ENCODE data around the gene DPP9. TPM values are rescaled to one million over a fixed set of nuclear protein-coding genes. Genes with fewer than 3 reads are reported as not detected.

DPP9 gene
- total and polyA plus RNA-seq, 2 of the 13 experiments (the other 11 are each of a cell fraction or from before 2014, with no cell fraction given), result 8.4 to 25.8 TPM

DNA sequence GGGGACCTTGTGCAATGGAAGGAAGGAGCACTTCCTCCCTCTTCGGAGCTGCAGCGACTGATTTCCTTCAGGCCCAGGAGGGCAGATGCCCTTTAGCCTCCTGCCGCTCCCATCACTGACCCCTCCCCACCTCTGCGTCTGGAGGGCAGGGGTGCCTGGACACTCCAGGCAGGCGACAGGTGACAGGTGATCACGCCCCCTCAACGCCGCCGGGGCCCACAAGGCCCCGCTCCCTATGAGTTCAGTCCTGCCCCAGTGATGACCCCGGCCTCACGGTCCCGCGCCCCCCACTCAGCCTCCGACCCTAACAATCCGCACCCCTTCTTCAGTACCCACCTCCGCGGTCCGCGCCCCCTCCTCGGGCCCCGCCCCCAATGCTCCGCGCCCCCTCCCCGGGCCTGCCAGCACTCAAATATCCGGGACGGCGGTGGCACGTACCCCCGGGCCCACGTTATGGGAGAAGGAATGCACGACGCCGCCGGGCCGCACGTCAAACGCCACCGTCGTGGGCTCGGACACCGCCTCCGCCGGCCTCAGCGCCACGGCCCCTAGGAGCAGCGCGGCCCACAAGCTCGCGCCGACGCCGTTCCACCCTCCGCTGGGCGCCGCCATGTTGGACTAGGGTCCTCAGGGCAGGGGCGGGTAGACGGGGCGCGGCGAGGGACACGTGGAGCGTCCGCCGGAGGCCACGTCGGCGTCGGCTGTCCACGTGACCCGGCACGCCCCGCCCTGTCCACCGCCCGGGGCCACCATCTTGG, 53.7 kb downstream of the DPP9 start, which contains the start of gene MYDGF (continued):
- TF ChIP-seq ARID4A (CRISPR knock-in tag; IDR thresholded peaks at IDR 0.05; ENCODE audit: borderline replicate concordance), result peak; percentile 95
- 0 out of 2 replicates have a peak, but pooled peaks have one; percentile 2 for TF ChIP-seq AHR (CRISPR knock-in tag; IDR thresholded peaks at IDR 0.05)
- TF ChIP-seq ZBTB7A (CRISPR knock-in tag; IDR thresholded peaks at IDR 0.05), result peak; percentile 91
- TF ChIP-seq RAD51 (IDR thresholded peaks at IDR 0.05; ENCODE audit: borderline replicate concordance), result peak; percentile 85
- TF ChIP-seq ZFP62 (CRISPR knock-in tag; IDR thresholded peaks at IDR 0.05), result no peak
- no peak for TF ChIP-seq ZSCAN12 (CRISPR knock-in tag; IDR thresholded peaks at IDR 0.05)
- no peak for TF ChIP-seq BCL6 (CRISPR knock-in tag; IDR thresholded peaks at IDR 0.05)
- TF ChIP-seq ZFP82 (CRISPR knock-in tag; IDR thresholded peaks at IDR 0.05; ENCODE audit: borderline replicate concordance), result no peak
- TF ChIP-seq MYC (CRISPR knock-in tag; IDR thresholded peaks at IDR 0.05; ENCODE audit: borderline replicate concordance), result peak; percentile 91
- TF ChIP-seq ZNF660 (CRISPR knock-in tag; IDR thresholded peaks at IDR 0.05; ENCODE audit: borderline replicate concordance, low read depth), result no peak
- no peak for TF ChIP-seq ZFP36L1 (CRISPR knock-in tag; IDR thresholded peaks at IDR 0.05)
- no peak for TF ChIP-seq JUNB (CRISPR knock-in tag; IDR thresholded peaks at IDR 0.05; ENCODE audit: borderline replicate concordance)
- no peak for TF ChIP-seq NCOA5 (CRISPR knock-in tag; IDR thresholded peaks at IDR 0.05)
- TF ChIP-seq PRDM4 (CRISPR knock-in tag; IDR thresholded peaks at IDR 0.05; ENCODE audit: borderline replicate concordance), result no peak
- TF ChIP-seq, protein P1, sequence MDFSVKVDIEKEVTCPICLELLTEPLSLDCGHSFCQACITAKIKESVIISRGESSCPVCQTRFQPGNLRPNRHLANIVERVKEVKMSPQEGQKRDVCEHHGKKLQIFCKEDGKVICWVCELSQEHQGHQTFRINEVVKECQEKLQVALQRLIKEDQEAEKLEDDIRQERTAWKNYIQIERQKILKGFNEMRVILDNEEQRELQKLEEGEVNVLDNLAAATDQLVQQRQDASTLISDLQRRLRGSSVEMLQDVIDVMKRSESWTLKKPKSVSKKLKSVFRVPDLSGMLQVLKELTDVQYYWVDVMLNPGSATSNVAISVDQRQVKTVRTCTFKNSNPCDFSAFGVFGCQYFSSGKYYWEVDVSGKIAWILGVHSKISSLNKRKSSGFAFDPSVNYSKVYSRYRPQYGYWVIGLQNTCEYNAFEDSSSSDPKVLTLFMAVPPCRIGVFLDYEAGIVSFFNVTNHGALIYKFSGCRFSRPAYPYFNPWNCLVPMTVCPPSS (IDR thresholded peaks at IDR 0.05), result no peak
- TF ChIP-seq MATR3 (CRISPR knock-in tag; IDR thresholded peaks at IDR 0.05), result 0 out of 2 replicates have a peak, but pooled peaks have one; percentile 83
- TF ChIP-seq ZNF577 (CRISPR knock-in tag; IDR thresholded peaks at IDR 0.05; ENCODE audit: borderline replicate concordance, low read depth), result no peak
- TF ChIP-seq JDP2 (CRISPR knock-in tag; IDR thresholded peaks at IDR 0.05; ENCODE audit: borderline replicate concordance), result no peak
- no peak for TF ChIP-seq CHD4 (IDR thresholded peaks at IDR 0.05; ENCODE audit: borderline replicate concordance, low read length)
- TF ChIP-seq ZNF772 (CRISPR knock-in tag; IDR thresholded peaks at IDR 0.05), result no peak
- TF ChIP-seq SIN3A (IDR thresholded peaks at IDR 0.05; ENCODE audit: borderline replicate concordance, low read depth, low read length), result peak; percentile 10; the same call in 1 of the 2 replicates
- TF ChIP-seq FOXM1 (CRISPR knock-in tag; IDR thresholded peaks at IDR 0.05), result no peak
